ENCODE measurements around the gene SENP2.

Gene SENP2

DNA sequence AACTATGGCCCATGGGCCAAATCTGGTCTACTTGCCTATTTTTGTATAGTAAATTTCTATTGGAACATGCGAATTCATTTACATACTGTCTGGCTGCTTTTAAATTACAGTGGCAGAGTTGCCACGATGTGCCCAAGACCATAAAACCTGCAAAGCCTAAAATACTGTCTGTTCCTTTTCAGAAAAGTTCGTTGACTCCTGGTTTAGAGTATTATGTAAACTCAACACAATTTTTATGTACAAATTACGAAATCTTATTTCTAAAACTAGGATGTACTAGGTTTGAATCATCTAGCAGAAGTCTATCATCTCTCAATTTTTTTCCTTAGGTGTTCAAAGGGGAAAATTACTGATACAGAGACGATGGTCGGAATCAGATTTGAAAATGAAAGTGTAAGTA lies 26.9 kb downstream of the SENP2 start:
- TF ChIP-seq, protein P1, sequence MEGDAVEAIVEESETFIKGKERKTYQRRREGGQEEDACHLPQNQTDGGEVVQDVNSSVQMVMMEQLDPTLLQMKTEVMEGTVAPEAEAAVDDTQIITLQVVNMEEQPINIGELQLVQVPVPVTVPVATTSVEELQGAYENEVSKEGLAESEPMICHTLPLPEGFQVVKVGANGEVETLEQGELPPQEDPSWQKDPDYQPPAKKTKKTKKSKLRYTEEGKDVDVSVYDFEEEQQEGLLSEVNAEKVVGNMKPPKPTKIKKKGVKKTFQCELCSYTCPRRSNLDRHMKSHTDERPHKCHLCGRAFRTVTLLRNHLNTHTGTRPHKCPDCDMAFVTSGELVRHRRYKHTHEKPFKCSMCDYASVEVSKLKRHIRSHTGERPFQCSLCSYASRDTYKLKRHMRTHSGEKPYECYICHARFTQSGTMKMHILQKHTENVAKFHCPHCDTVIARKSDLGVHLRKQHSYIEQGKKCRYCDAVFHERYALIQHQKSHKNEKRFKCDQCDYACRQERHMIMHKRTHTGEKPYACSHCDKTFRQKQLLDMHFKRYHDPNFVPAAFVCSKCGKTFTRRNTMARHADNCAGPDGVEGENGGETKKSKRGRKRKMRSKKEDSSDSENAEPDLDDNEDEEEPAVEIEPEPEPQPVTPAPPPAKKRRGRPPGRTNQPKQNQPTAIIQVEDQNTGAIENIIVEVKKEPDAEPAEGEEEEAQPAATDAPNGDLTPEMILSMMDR (IDR thresholded peaks at IDR 0.05; ENCODE audit: borderline replicate concordance, insufficient read depth, low read depth, low read length): no peak
- H3K4me3 ChIP-seq (ENCODE audit: low read depth, low read length): no peak overlapping the region

DNA sequence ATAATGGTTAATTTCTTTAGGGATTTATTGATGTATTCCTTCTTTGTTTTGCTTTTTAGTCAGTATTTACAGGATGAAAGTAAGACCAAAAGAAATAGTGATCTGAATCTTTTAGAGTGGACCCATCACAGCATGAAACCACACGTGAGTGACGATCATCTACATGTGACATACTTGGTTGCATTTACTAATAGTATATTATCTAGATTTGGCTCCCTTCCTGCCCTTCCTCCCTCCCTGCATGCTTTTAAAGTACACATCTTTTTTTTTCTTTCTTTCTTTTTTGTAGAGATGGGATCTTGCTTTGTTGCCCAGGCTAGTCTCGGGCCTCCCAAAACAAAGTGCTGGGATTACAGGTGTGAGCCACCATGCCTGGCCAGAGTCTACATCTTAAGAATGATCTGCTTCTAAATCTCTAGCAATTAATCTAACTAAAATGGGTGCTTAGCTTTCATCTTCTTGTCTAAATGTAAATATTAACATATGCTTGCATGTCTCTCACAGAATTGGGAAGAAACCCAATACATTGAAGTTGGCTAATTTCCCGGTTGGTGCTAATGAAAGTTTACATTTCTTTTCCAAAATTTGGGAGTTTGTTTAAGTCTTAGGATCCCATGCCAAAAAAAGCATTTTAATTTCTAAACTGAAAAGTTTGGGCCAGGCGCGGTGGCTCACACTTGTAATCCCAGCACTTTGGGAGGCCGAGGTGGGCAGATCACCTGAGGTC lies 38.0 kb downstream of the SENP2 start:
- TF ChIP-seq, protein P1 (IDR thresholded peaks at IDR 0.05; ENCODE audit: borderline replicate concordance, insufficient read depth, low read depth, low read length): no peak
- no peak overlapping the region for H3K4me3 ChIP-seq (ENCODE audit: low read depth, low read length)

DNA sequence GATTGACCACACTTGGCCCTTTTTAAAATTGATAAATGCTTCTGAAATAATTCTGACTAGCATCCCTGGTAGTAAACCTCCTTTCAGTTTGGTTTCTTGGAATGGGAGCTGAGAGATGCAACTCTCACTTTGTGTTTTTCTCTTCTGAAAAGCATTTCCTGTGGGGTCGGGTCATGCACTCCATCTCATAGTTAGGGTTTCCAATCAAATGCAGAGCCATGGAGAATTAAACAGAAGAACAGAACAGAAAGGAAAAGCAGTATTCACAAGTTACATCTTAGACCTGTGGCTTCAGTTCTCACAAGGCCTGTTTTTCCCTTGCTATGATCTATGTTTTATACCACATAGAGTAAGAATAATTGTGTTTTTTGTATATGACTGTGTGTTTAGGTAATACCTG lies 39.7 kb downstream of the SENP2 start:
- TF ChIP-seq, protein P1 (IDR thresholded peaks at IDR 0.05; ENCODE audit: borderline replicate concordance, insufficient read depth, low read depth, low read length): no peak
- no peak overlapping the region for H3K4me3 ChIP-seq (ENCODE audit: low read depth, low read length)

DNA sequence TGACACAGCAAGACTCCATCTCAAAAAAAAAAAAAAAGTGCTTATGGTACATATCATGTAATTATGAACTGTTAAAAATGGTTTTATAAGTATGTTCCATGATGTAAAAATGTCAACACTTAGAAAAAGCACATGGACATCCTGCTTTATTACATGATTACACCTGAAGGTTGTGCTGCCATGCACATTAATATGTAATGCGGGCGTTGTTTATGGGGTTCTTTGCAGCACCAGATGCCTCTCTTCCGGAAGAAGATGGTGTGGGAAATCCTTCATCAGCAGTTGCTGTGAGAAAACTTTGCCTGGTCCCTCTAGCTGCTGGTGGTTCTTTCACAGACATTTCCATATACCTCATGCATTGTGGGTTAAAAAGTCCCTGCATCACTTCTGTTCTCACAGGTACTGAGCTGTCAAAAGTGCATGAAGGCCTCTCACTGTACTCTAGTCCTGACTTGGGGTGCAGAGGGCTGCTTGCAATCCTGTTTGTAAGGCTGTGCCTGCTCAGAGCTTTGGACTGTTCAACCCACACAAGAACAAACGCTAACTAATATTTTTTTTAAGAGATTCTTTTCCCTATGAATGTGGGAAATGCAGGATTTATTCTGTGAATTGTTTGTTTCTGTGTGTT lies 43.6 kb downstream of the SENP2 start:
- TF ChIP-seq, protein P1 (IDR thresholded peaks at IDR 0.05; ENCODE audit: borderline replicate concordance, insufficient read depth, low read depth, low read length): no peak
- H3K4me3 ChIP-seq (ENCODE audit: low read depth, low read length): no peak overlapping the region

DNA sequence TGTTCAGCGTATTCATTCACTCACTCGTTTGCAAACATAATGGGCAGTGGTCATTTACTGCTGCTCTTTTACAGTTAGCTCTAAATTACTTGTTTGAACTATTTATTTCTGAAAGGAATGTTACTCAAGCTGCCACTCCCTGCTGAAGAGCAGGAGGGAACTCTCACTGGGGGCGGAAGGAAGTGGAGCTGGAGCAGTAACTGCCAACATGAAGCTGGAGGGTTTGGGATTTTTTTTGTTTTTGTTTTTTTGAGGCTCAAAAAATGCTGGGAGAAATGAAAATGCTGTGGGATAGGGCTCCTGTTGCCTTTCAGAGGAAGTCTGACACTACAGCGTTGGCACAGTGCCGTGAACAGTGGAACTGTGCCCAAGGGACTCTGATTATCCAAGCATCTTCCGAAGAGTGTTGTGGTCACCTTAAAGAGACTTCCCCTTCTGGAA lies 44.1 kb downstream of the SENP2 start:
- TF ChIP-seq, protein P1 (IDR thresholded peaks at IDR 0.05; ENCODE audit: borderline replicate concordance, insufficient read depth, low read depth, low read length): no peak

DNA sequence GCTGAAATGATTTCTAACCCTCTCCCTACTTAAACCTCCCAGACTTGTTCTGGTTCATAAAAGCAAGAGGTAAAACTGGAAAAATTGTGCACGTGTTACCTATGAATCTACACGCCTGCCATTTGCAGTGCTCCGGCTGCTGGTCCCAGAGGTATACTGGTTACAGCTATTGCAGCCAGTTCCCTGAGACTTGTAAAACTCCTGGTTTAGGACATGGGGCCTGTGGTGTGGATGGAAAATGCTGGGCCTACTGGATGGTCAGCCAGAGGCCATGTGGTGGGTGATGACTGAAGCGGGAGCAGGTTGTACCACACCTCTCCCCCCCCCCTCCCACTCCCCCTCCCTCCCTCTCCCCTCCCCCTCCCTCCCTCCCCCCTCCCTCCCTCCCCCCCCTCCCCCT lies 45.0 kb downstream of the SENP2 start:
- TF ChIP-seq, protein P1 (IDR thresholded peaks at IDR 0.05; ENCODE audit: borderline replicate concordance, insufficient read depth, low read depth, low read length): no peak

More for the DNA sequence above, 44.1 kb downstream of the SENP2 start:
- no peak overlapping the region for H3K4me3 ChIP-seq (ENCODE audit: low read depth, low read length)

More for the DNA sequence above, 45.0 kb downstream of the SENP2 start:
- no peak overlapping the region for H3K4me3 ChIP-seq (ENCODE audit: low read depth, low read length)

Data from GM12875 (cell line).